ENCODE data around the gene COL13A1.

DNA sequence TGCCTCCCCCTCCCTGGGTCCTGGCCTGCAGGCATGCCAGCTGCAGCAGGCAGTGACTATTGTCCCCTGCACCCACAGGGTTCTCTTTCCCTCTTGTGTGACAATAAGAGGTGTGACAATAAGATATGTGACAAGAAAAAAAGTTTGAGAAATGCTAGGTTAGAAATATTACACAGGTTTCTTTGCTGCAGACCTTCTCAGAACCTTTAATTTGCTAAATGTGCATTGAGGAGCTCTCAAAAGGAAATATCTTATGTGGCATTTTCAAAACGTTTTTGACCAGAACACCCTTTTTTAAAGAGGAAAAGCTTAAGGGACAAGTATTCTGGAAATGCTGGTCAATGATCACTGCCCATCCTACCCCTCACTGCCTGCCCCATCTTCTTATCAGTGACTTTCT is 117.5 kb downstream of the COL13A1 start:
- TF ChIP-seq, protein P1, sequence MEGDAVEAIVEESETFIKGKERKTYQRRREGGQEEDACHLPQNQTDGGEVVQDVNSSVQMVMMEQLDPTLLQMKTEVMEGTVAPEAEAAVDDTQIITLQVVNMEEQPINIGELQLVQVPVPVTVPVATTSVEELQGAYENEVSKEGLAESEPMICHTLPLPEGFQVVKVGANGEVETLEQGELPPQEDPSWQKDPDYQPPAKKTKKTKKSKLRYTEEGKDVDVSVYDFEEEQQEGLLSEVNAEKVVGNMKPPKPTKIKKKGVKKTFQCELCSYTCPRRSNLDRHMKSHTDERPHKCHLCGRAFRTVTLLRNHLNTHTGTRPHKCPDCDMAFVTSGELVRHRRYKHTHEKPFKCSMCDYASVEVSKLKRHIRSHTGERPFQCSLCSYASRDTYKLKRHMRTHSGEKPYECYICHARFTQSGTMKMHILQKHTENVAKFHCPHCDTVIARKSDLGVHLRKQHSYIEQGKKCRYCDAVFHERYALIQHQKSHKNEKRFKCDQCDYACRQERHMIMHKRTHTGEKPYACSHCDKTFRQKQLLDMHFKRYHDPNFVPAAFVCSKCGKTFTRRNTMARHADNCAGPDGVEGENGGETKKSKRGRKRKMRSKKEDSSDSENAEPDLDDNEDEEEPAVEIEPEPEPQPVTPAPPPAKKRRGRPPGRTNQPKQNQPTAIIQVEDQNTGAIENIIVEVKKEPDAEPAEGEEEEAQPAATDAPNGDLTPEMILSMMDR (IDR thresholded peaks at IDR 0.05) = no peak
- TF ChIP-seq POLR2A (IDR thresholded peaks at IDR 0.05) = no peak

All from adrenal gland (tissue), 5 donors.